HCT116 (cell line): ENCODE data around the gene CES4A. TPM values are rescaled to one million over a fixed set of nuclear protein-coding genes. Genes with fewer than 3 reads are reported as not detected.

Experiments used
- ATAC-seq: fragments of 200-7000 bp; cut with Tn5 transposase; 2 replicates; pipeline ENCODE4 v1.9.1; 2020; ENCODE audit warnings: mild to moderate bottlenecking, moderate library complexity
- BruUV-seq: library from RNA; stranded (reverse); fragments of 400-500 nt; replicated peaks from 2 replicates; lab custom pipeline; 2021; lab: Mats Ljungman, UMichigan
- CTCF ChIA-PET: fragments of 300-600 bp; sonication (Branson Sonifier 250); formaldehyde crosslinking; loops from one replicate; lab custom pipeline; 2021; ENCODE audit warnings: antibody characterized with exemption; lab: Charles Lee
- POLR2A ChIA-PET: fragments of 300-600, 350-600 bp; sonication (Branson Sonifier 250); formaldehyde crosslinking; loops from one replicate; lab custom pipeline; 2021; ENCODE audit warnings: antibody characterized with exemption; lab: Charles Lee
- RAD21 ChIA-PET, 2 experiments: fragments of 300-600 bp; sonication (Branson Sonifier 250); formaldehyde crosslinking; loops; one replicate each; lab custom pipeline; 2023; ENCODE audit warnings: low total read pairs in 2 of 2; ENCODE audit not compliant: uncharacterized antibody in 2 of 2, unreplicated experiment in 2 of 2, low non-redundant PET in 1 of 2; lab: Charles Lee
- DNase-seq: peaks from one replicate; pipeline ENCODE4 v3.0.0-alpha.2; 2010; ENCODE audit warnings: low read depth, low spot score
- H2AFZ ChIP-seq: fragments of 200-600 bp; shearing (Covaris generic), sonication (generic); 2 replicates; pipeline ENCODE4 v1.6.1; 2017; ENCODE audit warnings: low read depth, mixed run types, mixed read lengths, antibody characterized with exemption, low read length; ENCODE audit not compliant: poor library complexity, severe bottlenecking
- H3K27ac ChIP-seq: 2 replicates; pipeline ENCODE4 v1.5.1; 2012; ENCODE audit warnings: low read depth, low read length
- H3K27me3 ChIP-seq: fragments of 200-600 bp; sonication (generic); 2 replicates; pipeline ENCODE4 v1.6.1; 2016; ENCODE audit warnings: mixed run types, low read length, mixed read lengths; ENCODE audit not compliant: insufficient read depth
- H3K36me3 ChIP-seq, 2 experiments: fragments of 200-500 bp in 1 of 2; fragments of 200-600 bp in 1 of 2; sonication (Bioruptor generic) in 1 of 2; sonication (generic) in 1 of 2; 2 replicates each; pipeline versions ENCODE4 v1.5.1 to v1.6.1; 2014 to 2016; ENCODE audit warnings: low read length in 2 of 2, inconsistent platforms in 1 of 2, mixed read lengths in 1 of 2, mixed run types in 1 of 2; ENCODE audit not compliant: insufficient read depth in 2 of 2, control insufficient read depth in 1 of 2
- H3K4me1 ChIP-seq, 2 experiments: fragments of 200-600 bp in 1 of 2; sonication (generic) in 1 of 2; 2 replicates each; pipeline versions ENCODE4 v1.5.1 to v1.6.1; 2012 to 2017; ENCODE audit warnings: low read length in 2 of 2, inconsistent platforms in 1 of 2, mild to moderate bottlenecking in 1 of 2, mixed read lengths in 1 of 2, mixed run types in 1 of 2, moderate library complexity in 1 of 2; ENCODE audit not compliant: insufficient read depth in 2 of 2, control insufficient read depth in 1 of 2
- H3K4me2 ChIP-seq: fragments of 200-600 bp; sonication (generic); 2 replicates; pipeline ENCODE4 v1.6.1; 2017; ENCODE audit warnings: mixed run types, low read length, mixed read lengths
- H3K4me3 ChIP-seq, 2 experiments: fragments of 200-600 bp in 1 of 2; sonication (generic) in 1 of 2; replicated peaks in 1 of 2; 2 replicates each; pipeline ENCODE4 v1.5.1; 2011 to 2016; ENCODE audit warnings: low read length in 2 of 2, control low read depth in 1 of 2, low read depth in 1 of 2, mild to moderate bottlenecking in 1 of 2, mixed read lengths in 1 of 2, mixed run types in 1 of 2
- H3K79me2 ChIP-seq: fragments of 200-600 bp; sonication (generic); 2 replicates; pipeline ENCODE4 v1.6.1; 2017; ENCODE audit warnings: mild to moderate bottlenecking, mixed run types, low read length, moderate library complexity, mixed read lengths; ENCODE audit not compliant: insufficient read depth
- H3K9ac ChIP-seq: fragments of 200-600 bp; sonication (generic); 2 replicates; pipeline ENCODE4 v1.6.1; 2016; ENCODE audit warnings: low read length, mixed read lengths
- H3K9me2 ChIP-seq: fragments of 200-600 bp; sonication (generic), shearing (Covaris generic); 2 replicates; pipeline ENCODE4 v1.6.1; 2017; ENCODE audit warnings: mixed run types, mild to moderate bottlenecking, moderate library complexity; ENCODE audit not compliant: insufficient read depth
- H3K9me3 ChIP-seq, 2 experiments: fragments of 200-500 bp in 1 of 2; fragments of 200-600 bp in 1 of 2; sonication (Bioruptor generic) in 1 of 2; sonication (generic) in 1 of 2; 2 replicates each; pipeline ENCODE4 v1.6.1; 2014 to 2017; ENCODE audit warnings: low read length in 2 of 2, mixed read lengths in 2 of 2, inconsistent platforms in 1 of 2, low read depth in 1 of 2, mild to moderate bottlenecking in 1 of 2, mixed run types in 1 of 2, moderate library complexity in 1 of 2; ENCODE audit not compliant: control insufficient read depth in 1 of 2, insufficient read depth in 1 of 2
- H4K20me1 ChIP-seq: fragments of 200-600 bp; sonication (generic), shearing (Covaris generic); 2 replicates; pipeline ENCODE4 v1.6.1; 2017; ENCODE audit warnings: mixed run types, mild to moderate bottlenecking, moderate library complexity; ENCODE audit not compliant: insufficient read depth
- CBX3 ChIP-seq: IDR thresholded peaks from 2 replicates; pipeline ENCODE4 v1.6.1; 2012; ENCODE audit warnings: low read depth
- CEBPB ChIP-seq: IDR thresholded peaks from 2 replicates; pipeline ENCODE4 v1.6.1; 2012; ENCODE audit warnings: low read depth
- EGR1 ChIP-seq: IDR thresholded peaks from 2 replicates; pipeline ENCODE4 v1.6.1; 2012; ENCODE audit warnings: low read depth
- ELF1 ChIP-seq: IDR thresholded peaks from 2 replicates; pipeline ENCODE4 v1.6.1; 2012; ENCODE audit warnings: low read depth, borderline replicate concordance
- EZH2 ChIP-seq: fragments of 200-600 bp; sonication (generic); IDR thresholded peaks from 2 replicates; pipeline ENCODE4 v1.6.1; 2017; ENCODE audit warnings: antibody characterized with exemption, mixed run types
- MAX ChIP-seq: IDR thresholded peaks from 2 replicates; pipeline ENCODE4 v1.6.1; 2012
- ZBTB33 ChIP-seq: IDR thresholded peaks from 2 replicates; pipeline ENCODE4 v1.6.1; 2011; ENCODE audit warnings: mild to moderate bottlenecking, low read length, moderate library complexity; ENCODE audit not compliant: insufficient replicate concordance; ENCODE audit errors: extremely low read depth
- ZNF274 ChIP-seq: fragments of 200-500 bp; sonication (Bioruptor generic); IDR thresholded peaks from 2 replicates; pipeline ENCODE4 v1.6.1; 2014; ENCODE audit warnings: mild to moderate bottlenecking, low read depth, low read length, inconsistent platforms
- intact Hi-C: fragments of 100-400 bp; cut with micrococcal nuclease; formaldehyde crosslinking; loops from 2 replicates; pipeline ENCODE4 v1.10.0; 2022
- total RNA-seq: library from RNA; stranded (reverse); gene quantifications from one replicate; pipeline ENCODE4 v1.2.1, GENCODE V29; 2021; ENCODE audit not compliant: unreplicated experiment

The CES4A gene
- total RNA-seq, 1 experiment from 2014 or later = not detected

GRCh38 chr16:67006930-67007658 lies 18.7 kb downstream of the CES4A start:
- DNase-seq (no peak), ATAC-seq (peak; percentile 50; the same call in 1 of the 2 replicates)
- BruUV-seq = no TSS peak
- Histone ChIP-seq H3K4me3 (no peak overlapping the region), H3K4me1 (peaks cover 9 to 10% of the 10 kb centered on the region in 2 experiments), H3K79me2 (no peaks in the 10 kb centered on the region), H3K9ac (no peak overlapping the region), H3K4me2 (peak overlapping the region; percentile 42), H3K27me3 (no peaks in the 10 kb centered on the region), H3K27ac (no peak overlapping the region), H3K9me3 (no peaks in the 10 kb centered on the region), H2AFZ (no peak overlapping the region), H3K36me3 (no peaks in the 10 kb centered on the region), H4K20me1 (no peaks in the 10 kb centered on the region), H3K9me2 (no peaks in the 10 kb centered on the region)
- TF ChIP-seq EZH2 (no peak), CEBPB (no peak), ZNF274 (no peak), MAX (no peak), EGR1 (0 out of 2 replicates have a peak, but pooled peaks have one; percentile 25), ELF1 (no peak), CBX3 (no peak), ZBTB33 (no peak)
- ChIA-PET POLR2A (interaction anchor here (1.3 kb wide), 1 partner anchor 31 kb away, joined by 3 read pairs; no protein-coding TSS in a partner anchor), CTCF (interaction anchor here (2.0 to 2.5 kb wide), 2 partner anchors 11 to 46 kb away, joined by 8 to 14 read pairs; partner anchors contain the start of gene CES3), RAD21 (no interaction called here)
- intact Hi-C loops = no loop called here
